GM23338 (cell line): ENCODE results near the gene ANO4. TPM values are rescaled to one million over a fixed set of nuclear protein-coding genes. Genes with fewer than 3 reads are reported as not detected.
A peak's percentile ranks its signal among the peaks of the same experiment; 100 is the strongest.

Experiments
- ATAC-seq: fragments of 200-7000 bp; cut with Tn5 transposase; 3 replicates; pipeline ENCODE4 v1.9.1; 2020
- DNase-seq: peaks from one replicate; pipeline ENCODE4 v3.0.0-alpha.2; 2015; ENCODE audit warnings: low spot score
- H2AFZ ChIP-seq: fragments of 200-600 bp; sonication (generic); 2 replicates; pipeline ENCODE4 v1.8.0; 2016; ENCODE audit warnings: antibody characterized with exemption, mild to moderate bottlenecking, moderate library complexity
- H3F3A ChIP-seq: fragments of 200-600 bp; sonication (generic); replicated peaks from 2 replicates; pipeline ENCODE4 v1.8.0; 2017; ENCODE audit warnings: antibody characterized with exemption, mixed run types, low read depth
- H3K27ac ChIP-seq: fragments of 200-600 bp; sonication (generic); 2 replicates; pipeline ENCODE4 v1.6.1; 2016; ENCODE audit warnings: low read depth
- H3K27me3 ChIP-seq: fragments of 200-600 bp; sonication (generic); 2 replicates; pipeline ENCODE4 v1.8.0; 2016; ENCODE audit warnings: mild to moderate bottlenecking, mixed run types, moderate library complexity; ENCODE audit not compliant: insufficient read depth
- H3K36me3 ChIP-seq: fragments of 200-600 bp; sonication (generic); 2 replicates; pipeline ENCODE4 v1.8.0; 2016; ENCODE audit warnings: mild to moderate bottlenecking; ENCODE audit not compliant: insufficient read depth
- H3K4me1 ChIP-seq: fragments of 200-600 bp; sonication (generic); 2 replicates; pipeline ENCODE4 v1.8.0; 2016; ENCODE audit warnings: mild to moderate bottlenecking, moderate library complexity; ENCODE audit not compliant: insufficient read depth
- H3K4me2 ChIP-seq: fragments of 200-600 bp; sonication (generic); 2 replicates; pipeline ENCODE4 v1.7.1; 2017; ENCODE audit warnings: mixed run types
- H3K4me3 ChIP-seq: fragments of 200-600 bp; sonication (generic); 2 replicates; pipeline ENCODE4 v1.6.1; 2016; ENCODE audit warnings: mixed run types
- H3K79me2 ChIP-seq: fragments of 200-600 bp; sonication (generic); replicated peaks from 2 replicates; pipeline ENCODE4 v1.8.0; 2017; ENCODE audit warnings: mild to moderate bottlenecking; ENCODE audit not compliant: insufficient read depth
- H3K9me2 ChIP-seq: fragments of 200-600 bp; sonication (generic); 2 replicates; pipeline ENCODE4 v1.8.0; 2017; ENCODE audit not compliant: insufficient read depth
- H4K20me1 ChIP-seq: fragments of 200-600 bp; sonication (generic); replicated peaks from 2 replicates; pipeline ENCODE4 v1.8.0; 2017; ENCODE audit warnings: mild to moderate bottlenecking; ENCODE audit not compliant: insufficient read depth
- H3K27ac Mint-ChIP-seq: 2 replicates; pipeline ENCODE4 v1.8.0; 2020; ENCODE audit warnings: inconsistent platforms, mild to moderate bottlenecking, moderate library complexity, mixed read lengths
- H3K27me3 Mint-ChIP-seq: 3 replicates; pipeline ENCODE4 v1.8.0; 2022; ENCODE audit warnings: low read depth, mild to moderate bottlenecking, moderate library complexity, mixed read lengths, inconsistent platforms; ENCODE audit not compliant: insufficient read depth, poor library complexity
- H3K36me3 Mint-ChIP-seq: 3 replicates; pipeline ENCODE4 v1.8.0; 2021; ENCODE audit warnings: low read depth, mild to moderate bottlenecking, inconsistent platforms, moderate library complexity, mixed read lengths
- H3K4me1 Mint-ChIP-seq: 3 replicates; pipeline ENCODE4 v1.8.0; 2020; ENCODE audit warnings: mild to moderate bottlenecking, inconsistent platforms, mixed read lengths
- H3K4me3 Mint-ChIP-seq: 3 replicates; pipeline ENCODE4 v1.8.0; 2021; ENCODE audit warnings: moderate library complexity, mild to moderate bottlenecking, inconsistent platforms, mixed read lengths
- H3K9me3 Mint-ChIP-seq: 3 replicates; pipeline ENCODE4 v1.8.0; 2020; ENCODE audit warnings: moderate library complexity, mild to moderate bottlenecking, inconsistent platforms, mixed read lengths
- CREB1 ChIP-seq: fragments of 250-450 bp; sonication (Bioruptor Pico); IDR thresholded peaks from 2 replicates; pipeline ENCODE4 v1.5.0; 2020; ENCODE audit warnings: low read depth, mild to moderate bottlenecking, moderate library complexity
- EZH2 ChIP-seq: fragments of 200-600 bp; sonication (generic); IDR thresholded peaks from one replicate; pipeline ENCODE4 v1.8.0; 2017; ENCODE audit warnings: antibody characterized with exemption, mild to moderate bottlenecking, low read depth; ENCODE audit not compliant: unreplicated experiment
- EZH2phosphoT487 ChIP-seq: fragments of 200-600 bp; sonication (generic); IDR thresholded peaks from one replicate; pipeline ENCODE4 v1.8.1; 2018; ENCODE audit warnings: antibody characterized with exemption; ENCODE audit not compliant: unreplicated experiment
- JUNB ChIP-seq: IDR thresholded peaks from one replicate; pipeline ENCODE4 v1.6.1; 2016; ENCODE audit warnings: antibody characterized with exemption; ENCODE audit not compliant: unreplicated experiment
- NANOG ChIP-seq: IDR thresholded peaks from 2 replicates; pipeline ENCODE4 v1.6.1; 2016; ENCODE audit warnings: antibody characterized with exemption, borderline replicate concordance
- POLR2AphosphoS5 ChIP-seq: IDR thresholded peaks from 2 replicates; pipeline ENCODE4 v1.6.1; 2016; ENCODE audit warnings: antibody characterized with exemption, low read depth
- REST ChIP-seq: IDR thresholded peaks from one replicate; pipeline ENCODE4 v1.6.1; 2018; ENCODE audit warnings: antibody characterized with exemption; ENCODE audit not compliant: unreplicated experiment
- STAT1 ChIP-seq: IDR thresholded peaks from one replicate; pipeline ENCODE4 v1.6.1; 2016; ENCODE audit warnings: antibody characterized with exemption; ENCODE audit not compliant: unreplicated experiment
- ZNF114 ChIP-seq: fragments of 250-450 bp; sonication (Bioruptor Pico); IDR thresholded peaks from 2 replicates; pipeline ENCODE4 v1.5.0; 2020; ENCODE audit warnings: mild to moderate bottlenecking, moderate library complexity
- ZNF331 ChIP-seq: fragments of 250-450 bp; sonication (Bioruptor Pico); IDR thresholded peaks from 2 replicates; pipeline ENCODE4 v1.5.0; 2020; ENCODE audit warnings: low read depth, mild to moderate bottlenecking, moderate library complexity
- ZNF462 ChIP-seq: fragments of 250-450 bp; sonication (Bioruptor Pico); IDR thresholded peaks from 2 replicates; pipeline ENCODE4 v1.5.0; 2020; ENCODE audit warnings: mild to moderate bottlenecking, moderate library complexity
- polyA plus RNA-seq: library from polyadenylated mRNA; unstranded; fragments of >200 nt; fragmentation: Nextera tagmentation; extraction: Ambion mirVana; gene quantifications from 2 replicates; pipeline ENCODE4 v1.2.1, GENCODE V29; 2016
- total RNA-seq: library from RNA; depleted of rRNA; stranded (reverse); fragments of >200 nt; shearing (Covaris generic); gene quantifications from 2 replicates; pipeline ENCODE4 v1.2.3, GENCODE V29; 2014
- TF ChIP-seq, protein P1 (sequence below): IDR thresholded peaks from 2 replicates; pipeline ENCODE4 v1.6.1; 2016; ENCODE audit warnings: antibody characterized with exemption
- TF ChIP-seq, protein P2 (sequence below), 2 experiments: fragments of 200-600 bp in 1 of 2; sonication (generic) in 1 of 2; conservative IDR thresholded peaks; 2 replicates each; pipeline versions ENCODE4 v1.5.1 to v1.6.1; 2016 to 2017; ENCODE audit warnings: antibody characterized with exemption in 2 of 2, low read depth in 2 of 2, mild to moderate bottlenecking in 2 of 2, moderate library complexity in 1 of 2

Gene ANO4
- total and polyA plus RNA-seq, 2 experiments from 2014 or later, result 1.7 to 8.7 TPM

GRCh38 chr12:100974747-100975146 lies 180.2 kb downstream of the ANO4 start:
- Mint-ChIP-seq H3K36me3 (peaks cover 3% of the 10 kb centered on the region; the same call in 2 of the 3 replicates), H3K4me1 (peaks cover 29% of the 10 kb centered on the region), H3K27ac (no peak overlapping the region), H3K4me3 (no peak overlapping the region), H3K9me3 (0 out of 3 replicates have a peak, but pooled peaks cover 2% of the 10 kb centered on the region), H3K27me3 (peaks cover 4% of the 10 kb centered on the region)
- Histone ChIP-seq H3K4me2 (no peak overlapping the region), H3K36me3 (no peaks in the 10 kb centered on the region), H3K27ac (no peak overlapping the region), H3K4me3 (no peak overlapping the region), H4K20me1 (no peaks in the 10 kb centered on the region), H3K4me1 (peaks cover 17% of the 10 kb centered on the region), H2AFZ (peak overlapping the region; percentile 33; the same call in 1 of the 2 replicates), H3K27me3 (no peaks in the 10 kb centered on the region), H3K79me2 (no peaks in the 10 kb centered on the region), H3K9me2 (peaks cover 11% of the 10 kb centered on the region; the same call in 1 of the 2 replicates), H3F3A (no peaks in the 10 kb centered on the region; the same call in 1 of the 2 replicates)
- no peak for DNase-seq
- ATAC-seq, result no peak
- no peak for TF ChIP-seq ZNF331 (CRISPR knock-in tag)
- TF ChIP-seq, protein P1, sequence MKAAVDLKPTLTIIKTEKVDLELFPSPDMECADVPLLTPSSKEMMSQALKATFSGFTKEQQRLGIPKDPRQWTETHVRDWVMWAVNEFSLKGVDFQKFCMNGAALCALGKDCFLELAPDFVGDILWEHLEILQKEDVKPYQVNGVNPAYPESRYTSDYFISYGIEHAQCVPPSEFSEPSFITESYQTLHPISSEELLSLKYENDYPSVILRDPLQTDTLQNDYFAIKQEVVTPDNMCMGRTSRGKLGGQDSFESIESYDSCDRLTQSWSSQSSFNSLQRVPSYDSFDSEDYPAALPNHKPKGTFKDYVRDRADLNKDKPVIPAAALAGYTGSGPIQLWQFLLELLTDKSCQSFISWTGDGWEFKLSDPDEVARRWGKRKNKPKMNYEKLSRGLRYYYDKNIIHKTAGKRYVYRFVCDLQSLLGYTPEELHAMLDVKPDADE, result no peak
- TF ChIP-seq, protein P2, sequence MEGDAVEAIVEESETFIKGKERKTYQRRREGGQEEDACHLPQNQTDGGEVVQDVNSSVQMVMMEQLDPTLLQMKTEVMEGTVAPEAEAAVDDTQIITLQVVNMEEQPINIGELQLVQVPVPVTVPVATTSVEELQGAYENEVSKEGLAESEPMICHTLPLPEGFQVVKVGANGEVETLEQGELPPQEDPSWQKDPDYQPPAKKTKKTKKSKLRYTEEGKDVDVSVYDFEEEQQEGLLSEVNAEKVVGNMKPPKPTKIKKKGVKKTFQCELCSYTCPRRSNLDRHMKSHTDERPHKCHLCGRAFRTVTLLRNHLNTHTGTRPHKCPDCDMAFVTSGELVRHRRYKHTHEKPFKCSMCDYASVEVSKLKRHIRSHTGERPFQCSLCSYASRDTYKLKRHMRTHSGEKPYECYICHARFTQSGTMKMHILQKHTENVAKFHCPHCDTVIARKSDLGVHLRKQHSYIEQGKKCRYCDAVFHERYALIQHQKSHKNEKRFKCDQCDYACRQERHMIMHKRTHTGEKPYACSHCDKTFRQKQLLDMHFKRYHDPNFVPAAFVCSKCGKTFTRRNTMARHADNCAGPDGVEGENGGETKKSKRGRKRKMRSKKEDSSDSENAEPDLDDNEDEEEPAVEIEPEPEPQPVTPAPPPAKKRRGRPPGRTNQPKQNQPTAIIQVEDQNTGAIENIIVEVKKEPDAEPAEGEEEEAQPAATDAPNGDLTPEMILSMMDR (conservative IDR thresholded peaks at IDR 0.05; ENCODE audit: low read depth in 2 of 2), result no peak
- no peak for TF ChIP-seq NANOG
- TF ChIP-seq JUNB, result no peak
- TF ChIP-seq ZNF462 (CRISPR knock-in tag), result no peak
- no peak for TF ChIP-seq EZH2
- TF ChIP-seq ZNF114, result no peak
- TF ChIP-seq EZH2phosphoT487, result no peak
- no peak for TF ChIP-seq REST
- TF ChIP-seq POLR2AphosphoS5, result no peak
- TF ChIP-seq CREB1 (CRISPR knock-in tag), result no peak
- TF ChIP-seq STAT1, result no peak
